ENCODE measurements around the gene ZNF296.

Gene ZNF296

DNA sequence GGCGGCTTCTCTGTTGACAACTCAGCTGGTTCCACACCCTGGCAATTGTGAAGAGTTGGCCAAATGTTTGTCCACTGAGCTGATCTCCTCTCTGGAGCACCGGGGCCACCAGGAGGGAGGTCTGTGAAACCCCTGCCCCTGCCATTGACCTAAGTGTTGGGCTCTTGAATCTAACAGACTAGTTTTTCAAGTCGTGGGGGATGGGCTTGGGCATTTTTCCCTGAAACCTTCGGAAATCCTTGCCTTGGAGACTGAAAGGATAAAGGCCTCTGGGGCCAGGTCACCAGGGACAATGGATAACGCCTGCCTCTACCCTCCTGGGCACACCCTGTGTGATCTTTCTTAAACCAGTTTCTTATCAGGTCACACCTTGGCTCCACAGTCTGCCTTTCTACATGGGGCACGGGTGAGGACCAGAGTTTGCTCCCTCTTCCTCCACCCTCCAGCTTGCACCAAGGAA lies 3.7 kb upstream of the ZNF296 start:
- DNase-seq (ENCODE audit: low spot score): no peak

DNA sequence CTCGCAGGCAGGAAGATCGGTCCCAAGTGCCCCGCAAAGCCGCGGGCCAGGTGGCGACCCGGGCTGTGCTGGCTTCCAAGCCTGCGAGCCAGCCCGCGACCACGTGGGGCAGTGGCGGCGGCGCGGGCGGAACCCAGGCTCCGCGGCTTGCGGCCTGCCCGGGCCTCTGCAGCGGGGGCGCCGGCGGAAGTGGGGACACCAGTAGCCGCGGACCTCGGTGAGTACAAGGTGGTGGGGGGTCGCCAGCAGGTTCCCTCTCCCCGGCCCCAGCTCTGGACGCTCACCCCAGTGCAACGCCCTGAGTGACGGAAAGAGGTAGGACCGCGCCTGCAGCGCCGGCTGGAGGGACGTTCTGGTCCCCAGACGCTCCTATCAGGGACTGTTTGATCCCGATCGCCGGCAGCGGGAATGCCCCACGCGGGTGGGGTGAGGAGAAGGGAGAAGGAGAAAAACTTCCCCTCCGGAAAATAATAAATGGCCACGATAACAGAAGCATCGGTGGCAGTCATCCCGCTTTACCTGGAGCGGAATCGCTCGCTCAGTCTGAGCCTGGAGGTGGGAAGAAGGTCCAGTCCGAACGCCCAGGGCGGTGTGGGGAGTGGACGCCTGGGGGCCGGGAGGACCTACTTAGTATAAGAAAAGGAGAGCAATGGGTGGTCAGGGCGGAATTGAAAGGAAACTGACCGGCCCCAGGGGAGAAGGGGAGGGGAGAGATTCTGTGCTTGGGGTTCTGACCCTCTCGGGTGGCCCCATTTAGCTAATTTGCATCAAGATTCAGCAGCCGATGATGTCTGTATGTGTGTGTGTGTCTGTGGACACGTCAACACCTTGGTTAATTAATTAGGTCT lies 3.0 kb upstream of the ZNF296 start, which contains the start of gene GEMIN7:
Gene GEMIN7 (plus strand): TSS at position 198 of the 848 bp plus-strand sequence. CDS start 10,855 bp downstream, outside the sequence.
- no peak for DNase-seq (ENCODE audit: low spot score)

DNA sequence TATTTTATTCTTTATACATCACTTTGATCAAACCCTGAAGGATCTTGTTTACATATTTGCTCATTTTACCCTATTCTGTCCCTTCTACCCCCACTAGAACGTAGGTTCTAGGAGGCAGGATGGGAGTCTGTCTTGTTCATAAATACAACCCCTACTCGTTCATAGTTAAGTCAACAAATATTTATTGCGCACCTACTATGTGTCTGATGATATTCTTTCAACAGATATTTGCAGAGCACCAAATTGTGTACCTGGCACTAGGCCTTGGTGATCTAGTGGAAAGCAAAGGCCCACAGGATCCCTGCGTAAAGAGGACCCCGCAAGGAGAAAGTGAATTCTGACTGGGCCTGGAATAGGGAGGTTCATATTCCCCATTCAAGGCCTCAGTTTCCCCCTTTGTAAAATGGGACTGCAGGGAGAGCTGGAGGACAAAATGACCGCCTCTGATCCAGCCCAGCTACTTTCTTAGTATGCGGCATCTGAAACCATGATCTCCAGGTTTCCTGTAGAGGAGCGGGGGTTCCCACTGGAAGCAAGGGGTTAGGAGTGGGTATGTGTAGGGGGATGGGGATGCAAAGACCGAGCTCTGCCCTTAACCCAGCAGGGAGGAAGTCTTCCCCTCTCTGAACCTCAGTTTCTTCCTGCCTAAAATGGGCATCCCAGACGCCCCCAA lies 2.2 kb upstream of the ZNF296 start:
- DNase-seq (ENCODE audit: low spot score): no peak

DNA sequence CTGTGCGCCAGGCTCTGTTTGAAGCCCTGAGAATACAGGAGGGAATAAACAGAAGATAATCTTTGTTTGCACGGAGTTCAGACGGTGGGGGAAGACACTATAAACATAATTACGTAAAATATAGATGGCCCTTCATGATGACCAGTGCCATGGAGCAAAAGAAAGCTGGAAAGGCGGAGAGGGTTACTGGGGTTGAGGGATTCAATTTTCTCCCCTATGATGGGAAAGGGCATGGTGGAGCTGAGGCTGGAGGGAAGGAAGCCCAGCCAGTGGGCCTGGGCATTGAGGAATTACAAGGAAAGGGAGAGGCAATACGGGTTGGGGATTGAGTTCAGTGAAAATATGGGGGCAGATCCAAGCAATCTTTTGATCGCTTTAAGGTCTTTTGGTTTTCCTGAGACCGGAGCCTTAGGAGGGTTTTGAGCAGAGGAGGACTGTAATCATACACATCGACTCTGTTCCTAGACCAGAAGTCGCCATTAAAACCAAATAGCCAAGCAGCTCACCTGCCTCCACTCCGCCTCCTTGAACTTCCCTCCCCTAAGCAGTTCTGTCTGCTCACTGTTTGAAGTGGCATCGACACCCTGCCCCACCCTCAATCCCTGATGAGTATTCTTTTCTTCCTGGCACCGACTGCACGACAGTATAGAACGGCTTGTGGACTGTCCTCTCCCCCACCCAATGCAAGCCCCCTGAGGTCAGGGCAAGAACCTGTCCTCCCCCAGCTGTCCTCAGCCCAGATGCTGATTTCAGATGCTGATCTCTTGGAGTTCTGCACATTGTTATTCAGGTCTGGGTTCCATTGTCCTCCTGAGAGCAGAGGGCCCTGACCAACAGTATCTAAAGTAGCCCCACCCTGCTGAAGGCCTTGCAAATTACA lies 813 bp upstream of the ZNF296 start:
- DNase-seq (ENCODE audit: low spot score): no peak

DNA sequence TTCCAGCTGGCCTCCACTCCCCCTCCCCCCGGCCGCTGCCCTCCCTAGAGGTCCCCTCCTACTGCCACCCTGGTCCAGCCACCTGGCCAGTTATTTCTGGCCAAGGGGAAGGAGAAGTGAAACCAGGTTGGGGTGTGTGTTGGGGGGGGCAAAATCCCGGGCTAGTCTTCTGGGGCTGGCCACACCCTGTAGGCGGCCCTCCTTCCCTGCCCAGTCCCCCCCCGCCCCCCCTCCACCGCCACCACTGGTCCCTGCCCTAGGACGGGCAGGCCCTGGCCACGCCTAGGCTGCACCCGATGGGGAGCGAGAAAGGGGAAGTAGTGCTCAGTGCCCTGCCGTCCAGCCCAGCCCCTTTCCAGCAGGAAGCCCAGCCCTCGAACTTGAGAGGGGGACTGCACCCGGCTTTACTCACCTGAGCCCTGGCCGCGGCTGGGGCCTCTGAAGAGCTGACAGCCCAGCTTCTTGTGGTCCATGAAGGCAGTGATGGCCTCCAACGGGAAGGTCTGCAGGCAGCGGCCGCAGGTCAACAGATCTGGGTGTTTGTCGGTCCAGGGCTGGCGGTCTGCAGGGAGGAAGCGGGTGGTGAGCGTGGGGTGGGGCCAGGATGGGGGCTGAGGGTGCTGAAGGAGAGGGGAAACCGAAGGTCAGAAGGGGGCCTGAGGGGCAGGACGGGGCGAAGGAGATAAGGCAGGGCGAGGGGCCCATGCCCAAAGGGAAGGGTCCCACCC lies 813 bp downstream of the ZNF296 start:
- DNase-seq (ENCODE audit: low spot score): no peak

DNA sequence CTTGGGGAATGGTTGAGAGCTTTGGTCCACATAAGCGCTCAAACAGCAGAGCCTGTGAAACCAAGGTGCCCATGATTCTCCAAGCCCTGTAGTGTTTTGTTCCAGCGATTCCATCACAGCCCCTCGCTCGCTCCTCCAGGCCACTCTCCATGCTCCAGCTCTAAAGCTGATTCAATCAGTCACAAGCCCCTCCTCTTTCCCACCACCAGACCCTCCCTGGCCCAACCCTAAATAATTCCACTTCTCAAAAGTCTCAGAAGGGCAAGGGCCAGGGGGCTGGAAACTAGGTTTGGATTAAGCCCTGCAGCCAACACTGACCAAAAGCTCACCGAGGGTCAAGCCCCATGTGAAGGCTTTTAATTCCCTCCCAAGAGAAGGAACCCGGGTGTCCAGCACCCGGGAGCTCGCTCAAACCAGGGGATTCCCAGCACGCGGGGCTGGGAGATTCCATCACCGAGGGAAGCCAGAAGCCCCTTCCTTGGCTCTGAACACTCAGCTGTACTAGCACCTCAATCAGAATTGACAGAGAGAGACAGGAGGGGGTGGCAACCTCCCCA lies 1.5 kb downstream of the ZNF296 start:
- no peak for DNase-seq (ENCODE audit: low spot score)

DNA sequence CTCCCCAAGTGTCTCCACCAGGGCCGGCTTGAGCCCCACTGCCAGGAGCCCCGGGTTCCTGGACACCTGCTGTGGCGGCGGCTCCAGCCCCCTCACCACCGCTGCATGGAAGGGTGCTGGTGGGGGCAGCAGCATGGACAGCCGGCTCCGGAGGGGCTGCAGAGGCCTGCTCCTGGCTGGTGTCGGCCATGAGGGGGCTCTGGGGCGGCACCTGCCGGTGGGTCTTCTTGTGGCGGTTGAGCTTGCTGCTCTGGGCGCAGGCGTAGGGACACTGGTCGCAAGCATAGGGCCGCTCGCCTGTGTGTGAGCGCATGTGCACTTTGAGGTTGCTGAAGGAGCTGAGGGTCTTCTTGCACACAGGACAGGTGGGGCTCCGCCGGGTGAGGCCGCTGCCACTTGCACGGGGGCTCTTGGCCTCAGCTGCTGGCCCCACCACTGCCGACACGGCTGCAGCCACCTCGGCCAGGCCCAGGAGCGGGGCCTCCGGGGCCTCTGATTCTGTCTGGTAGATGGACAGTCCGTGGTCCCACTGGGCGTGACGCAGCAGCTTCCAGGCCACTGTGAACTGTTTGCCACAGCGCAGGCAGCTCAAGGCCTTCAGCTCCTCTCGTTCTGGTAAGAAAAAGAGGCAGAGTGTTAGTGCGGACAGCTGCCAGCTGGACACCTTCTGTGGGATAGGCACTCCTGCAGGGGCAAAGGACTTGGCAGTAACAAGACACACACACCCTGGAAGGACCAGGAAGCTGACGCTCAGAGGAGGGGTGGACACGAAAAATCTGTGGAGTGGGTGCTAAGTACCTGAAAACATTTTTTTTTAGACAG lies 4.1 kb downstream of the ZNF296 start:
- no peak for DNase-seq (ENCODE audit: low spot score)

DNA sequence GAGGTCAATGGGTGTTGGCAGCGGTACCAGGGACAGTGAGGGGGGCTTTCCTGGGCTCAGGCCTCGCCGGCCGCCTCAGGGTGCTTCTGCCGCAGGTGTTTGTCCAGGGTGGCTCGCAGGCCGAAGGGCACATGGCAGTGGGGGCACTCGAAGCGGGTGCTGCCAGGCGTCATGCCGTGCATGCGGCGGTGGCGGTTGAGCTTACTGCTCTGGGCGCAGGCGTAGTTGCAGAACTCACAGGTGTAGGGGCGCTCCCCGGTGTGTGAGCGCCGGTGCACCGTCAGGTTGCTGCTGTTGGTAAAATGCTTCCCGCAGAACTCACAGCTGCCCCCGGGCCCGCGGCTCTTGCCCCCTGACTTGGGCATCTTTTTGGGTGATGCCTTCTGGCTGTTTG lies 4.7 kb downstream of the ZNF296 start:
- DNase-seq (ENCODE audit: low spot score): no peak

DNA sequence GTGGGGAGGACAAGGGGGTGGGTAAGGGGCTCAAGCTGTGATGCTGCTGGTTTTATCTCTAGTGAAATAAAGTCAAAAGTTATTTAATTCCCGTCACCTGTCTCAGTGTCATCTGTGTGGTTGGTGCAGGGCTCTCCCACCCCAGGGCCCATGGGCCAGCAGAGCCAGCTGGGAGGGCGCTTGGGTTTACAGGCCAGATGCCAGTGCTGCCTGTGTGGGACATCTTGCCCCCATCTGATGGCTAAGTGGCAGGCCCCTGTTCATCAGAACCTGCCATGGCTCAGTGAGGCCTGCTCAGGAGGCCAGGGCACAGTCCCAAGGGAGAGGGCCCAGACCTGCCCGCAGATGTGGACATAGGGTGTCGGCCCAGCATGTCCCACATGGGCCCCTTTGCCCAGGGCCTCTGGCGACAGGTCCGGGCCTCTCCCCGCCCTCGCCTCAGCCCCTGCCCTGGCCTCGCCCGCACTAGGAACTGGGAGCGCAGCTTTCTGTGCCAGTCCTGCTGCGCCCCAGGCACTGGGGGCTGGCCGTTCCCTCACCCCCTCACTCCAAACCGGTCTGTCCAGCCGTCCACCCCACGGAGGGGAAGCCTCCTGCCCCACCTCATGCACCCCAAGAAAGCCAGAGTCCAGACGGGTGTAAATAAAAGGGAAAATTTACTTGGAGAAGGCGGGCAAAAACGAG lies 5.3 kb downstream of the ZNF296 start:
- DNase-seq (ENCODE audit: low spot score): no peak

DNA sequence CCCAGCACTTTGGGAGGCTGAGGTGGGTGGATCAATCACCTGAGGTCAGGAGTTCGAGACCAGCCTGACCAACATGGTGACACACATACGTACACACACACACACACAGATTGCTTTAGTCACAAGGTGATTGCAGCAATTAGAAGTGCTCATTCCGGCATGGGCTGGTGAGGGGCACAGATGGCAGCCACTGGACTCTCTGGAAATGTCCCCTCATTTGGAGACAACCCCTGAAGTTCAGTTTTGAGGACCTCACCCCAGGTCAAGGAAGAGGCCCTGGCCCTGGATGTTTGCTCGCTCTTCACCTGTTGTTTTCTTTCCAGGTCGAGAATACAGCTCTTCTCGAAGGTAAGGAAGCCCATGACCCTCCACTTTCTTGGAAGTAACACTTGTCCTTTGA lies 6.1 kb downstream of the ZNF296 start:
- no peak for DNase-seq (ENCODE audit: low spot score)

DNA sequence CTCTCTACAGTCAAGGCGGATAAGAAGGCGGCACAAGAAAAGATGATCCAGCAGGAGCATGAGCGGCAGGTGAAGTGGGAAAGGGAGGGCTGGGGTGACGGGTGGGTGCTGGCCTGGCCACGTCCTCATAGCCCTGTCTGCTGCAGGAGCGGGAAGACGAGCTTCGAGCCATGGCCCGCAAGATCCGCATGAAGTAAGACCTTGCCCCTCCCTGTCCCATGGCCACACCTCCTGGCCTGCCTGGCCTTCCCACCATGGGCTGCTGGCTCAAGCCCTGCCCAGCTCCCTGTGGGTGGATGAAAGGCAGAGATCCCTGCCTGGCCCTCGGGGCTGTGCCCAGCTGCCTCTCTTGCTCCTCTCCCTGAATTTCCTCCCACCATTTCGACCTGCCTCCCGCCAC lies 7.2 kb downstream of the ZNF296 start:
- peak; percentile 73 for DNase-seq (ENCODE audit: low spot score)

DNA sequence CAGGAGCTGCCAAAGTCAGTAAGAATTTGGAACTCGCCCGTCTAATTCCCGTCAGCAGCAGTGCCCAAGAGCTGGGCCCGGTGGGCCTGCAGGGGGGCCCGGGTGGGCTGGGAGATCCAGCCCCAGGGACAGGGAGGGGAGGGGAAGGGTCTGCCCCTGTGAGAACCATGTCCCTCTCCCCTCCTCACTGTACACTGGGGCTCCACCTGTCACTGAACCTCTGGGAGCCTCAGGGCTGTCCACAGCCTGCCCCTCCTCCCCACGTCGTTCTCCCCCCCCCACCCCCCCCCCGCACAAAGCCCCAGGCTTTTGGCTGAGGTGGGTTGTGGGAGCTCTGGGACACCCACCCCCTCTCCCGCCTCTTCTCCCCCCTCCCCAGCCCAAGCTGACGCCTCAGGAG lies 8.2 kb downstream of the ZNF296 start:
- DNase-seq (ENCODE audit: low spot score): no peak

DNA sequence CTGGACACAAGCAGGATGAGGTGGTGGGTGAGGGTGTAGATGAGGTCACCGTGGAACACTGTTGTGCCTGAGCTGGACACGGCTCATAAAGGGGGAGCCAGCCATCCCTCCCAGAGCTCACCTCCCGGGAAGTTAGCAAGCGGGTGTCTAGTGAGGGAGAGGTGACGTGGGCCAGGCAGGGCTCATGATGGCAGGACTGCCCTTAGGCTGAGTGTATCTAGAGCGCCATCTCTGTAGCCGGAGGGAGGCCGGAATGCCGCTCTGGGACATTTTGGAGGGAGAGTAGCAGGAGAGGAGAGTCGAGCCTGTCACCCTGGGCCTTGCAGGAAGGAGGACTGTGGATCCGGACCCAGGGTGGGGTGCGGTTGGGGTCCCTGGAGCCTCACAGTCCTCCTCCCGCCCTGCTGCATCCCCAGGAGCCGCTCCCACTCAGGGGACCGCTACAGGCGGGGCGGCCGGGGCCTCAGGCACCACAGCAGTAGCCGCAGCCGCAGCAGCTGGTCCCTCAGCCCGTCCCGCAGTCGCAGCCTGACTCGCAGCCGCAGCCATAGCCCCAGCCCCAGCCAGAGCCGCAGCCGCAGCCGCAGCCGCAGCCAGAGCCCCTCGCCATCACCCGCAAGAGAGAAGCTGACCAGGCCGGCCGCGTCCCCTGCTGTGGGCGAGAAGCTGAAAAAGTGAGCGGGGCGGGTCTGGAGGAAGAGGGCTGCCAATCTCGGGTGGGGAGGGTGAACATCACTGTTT lies 9.2 kb downstream of the ZNF296 start:
- no peak for DNase-seq (ENCODE audit: low spot score)

DNA sequence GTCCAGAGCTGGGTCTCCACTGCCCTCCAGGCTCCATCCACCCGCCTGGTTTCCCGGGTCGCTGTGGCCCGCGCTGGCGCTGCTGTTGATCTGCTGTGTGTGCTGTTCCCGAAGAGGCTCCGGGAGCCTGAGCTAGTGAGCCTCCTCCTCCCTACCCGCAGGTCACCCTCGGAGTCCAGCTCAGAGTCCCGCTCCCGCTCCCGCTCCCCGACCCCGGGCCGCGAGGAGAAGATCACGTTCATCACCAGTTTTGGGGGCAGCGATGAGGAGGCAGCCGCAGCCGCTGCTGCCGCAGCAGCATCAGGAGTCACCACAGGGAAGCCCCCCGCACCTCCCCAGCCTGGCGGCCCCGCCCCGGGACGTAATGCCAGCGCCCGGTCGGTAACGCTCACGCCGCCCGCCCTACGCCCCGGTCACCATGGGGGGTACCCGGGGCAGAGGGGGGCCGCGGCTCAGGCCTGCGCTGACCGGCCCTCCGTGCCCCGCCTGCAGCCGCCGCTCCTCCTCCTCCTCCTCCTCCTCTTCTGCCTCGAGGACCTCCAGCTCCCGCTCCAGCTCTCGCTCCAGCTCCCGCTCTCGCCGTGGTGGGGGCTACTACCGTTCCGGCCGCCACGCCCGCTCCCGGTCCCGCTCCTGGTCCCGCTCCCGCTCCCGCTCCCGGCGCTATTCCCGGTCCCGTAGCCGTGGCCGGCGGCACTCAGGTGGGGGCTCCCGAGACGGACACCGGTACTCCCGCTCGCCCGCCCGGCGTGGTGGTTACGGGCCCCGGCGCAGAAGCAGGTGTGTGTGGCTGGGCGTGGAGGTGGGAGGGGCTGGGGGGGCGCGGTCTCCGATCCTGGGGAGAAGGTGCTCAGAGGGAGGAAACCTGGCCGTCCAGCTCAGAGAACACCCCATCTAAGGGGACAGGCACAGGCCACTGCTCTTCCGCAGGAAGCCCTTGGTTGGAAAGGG lies 12.2 kb downstream of the ZNF296 start:
- DNase-seq (ENCODE audit: low spot score): no peak

DNA sequence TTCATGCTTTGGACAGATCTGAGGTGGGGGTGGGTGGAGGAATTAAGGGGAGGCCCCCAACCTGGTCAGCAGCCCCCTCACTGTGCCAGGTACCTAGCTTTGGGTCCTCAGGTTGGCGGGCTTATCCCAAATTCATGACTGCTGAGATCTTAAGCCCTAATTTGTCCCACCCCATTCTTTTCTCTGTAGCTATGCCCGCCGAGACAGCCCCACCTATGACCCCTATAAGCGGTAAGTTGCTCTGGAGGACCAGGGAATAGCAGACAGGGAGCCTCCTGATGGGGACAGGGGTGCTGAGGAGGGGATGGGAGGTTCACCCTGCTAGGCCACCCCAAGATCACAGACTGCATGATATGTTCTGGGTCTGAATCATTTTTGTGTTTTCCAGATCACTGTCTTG lies 14.3 kb downstream of the ZNF296 start:
- DNase-seq (ENCODE audit: low spot score): no peak

DNA sequence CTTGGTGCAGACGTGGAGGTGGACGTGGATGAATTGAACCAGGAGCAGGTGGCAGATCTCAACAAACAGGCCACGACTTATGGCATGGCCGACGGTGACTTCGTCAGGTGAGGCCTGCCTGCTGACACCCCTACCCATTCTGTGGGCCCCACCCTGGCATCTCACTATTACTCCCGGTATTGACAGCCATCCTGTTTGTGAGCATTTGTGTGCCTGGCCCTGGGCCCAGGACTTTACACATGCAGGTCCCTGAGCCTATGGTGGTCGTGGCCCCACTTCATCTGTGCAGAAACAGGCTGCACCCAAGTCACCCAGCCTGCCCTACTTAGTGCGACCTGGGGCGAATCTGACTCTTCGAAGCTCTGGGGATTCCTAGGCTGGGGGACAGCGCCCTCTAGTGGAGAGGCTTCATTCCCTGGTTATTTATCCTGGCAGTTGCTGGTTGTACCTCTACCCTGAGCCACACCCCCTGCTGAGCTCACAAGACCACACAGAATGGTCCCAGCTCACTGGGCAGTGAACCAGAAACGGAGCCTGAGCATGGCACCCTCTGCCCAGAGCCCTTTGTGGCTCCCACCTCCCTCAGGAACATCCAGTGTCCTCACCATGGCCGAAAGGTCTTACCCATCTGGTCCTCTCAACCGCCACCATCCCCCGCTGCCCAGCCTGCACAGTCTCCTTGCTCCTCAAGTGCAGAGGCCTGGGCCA lies 16.9 kb downstream of the ZNF296 start:
- DNase-seq (ENCODE audit: low spot score): peak; percentile 72

DNA sequence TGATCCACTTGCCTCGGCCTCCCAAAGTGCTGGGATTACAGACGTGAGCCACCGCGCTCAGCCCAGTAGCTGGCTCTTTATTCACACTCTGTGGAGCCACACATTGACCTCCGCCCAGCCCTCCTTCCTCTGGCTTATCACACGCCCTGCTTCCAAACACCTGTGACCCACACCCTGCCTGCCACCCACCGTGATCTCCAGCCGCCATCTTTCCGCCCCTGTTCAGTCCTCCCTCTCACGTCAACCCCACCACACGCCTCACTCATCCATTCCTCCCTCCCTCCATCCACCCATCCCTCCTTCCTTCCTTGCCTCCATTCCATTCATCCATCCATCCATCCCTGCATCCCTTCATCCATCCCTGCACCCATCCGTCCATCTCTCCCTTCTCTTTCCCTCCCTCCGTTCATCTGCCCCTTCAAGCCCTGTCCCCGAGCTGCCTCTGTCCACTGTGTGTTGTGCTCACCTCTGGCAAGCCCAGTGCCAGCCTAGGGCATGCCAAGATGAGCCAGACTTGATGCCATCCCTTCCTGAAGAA lies 17.6 kb downstream of the ZNF296 start:
- no peak for DNase-seq (ENCODE audit: low spot score)
